Cerebellar nuclear complex (tissue), 1 donor: ENCODE results near the gene CUEDC1.
A peak's percentile ranks its signal among the peaks of the same experiment; 100 is the strongest.
"Not testable (repeated sequence)": the region's sequence is repeated elsewhere in the genome, so short reads cannot be mapped to it uniquely, and the experiment has no call there.

ENCODE experiments used
- DNase-seq, 2 experiments: peaks; one replicate each; lab custom pipeline; 2025; lab: John Stamatoyannopoulos, UW

Gene CUEDC1

GRCh38 chr17:57938061-57938502 lies 17.1 kb downstream of the CUEDC1 start:
- DNase-seq, result no peak

DNA sequence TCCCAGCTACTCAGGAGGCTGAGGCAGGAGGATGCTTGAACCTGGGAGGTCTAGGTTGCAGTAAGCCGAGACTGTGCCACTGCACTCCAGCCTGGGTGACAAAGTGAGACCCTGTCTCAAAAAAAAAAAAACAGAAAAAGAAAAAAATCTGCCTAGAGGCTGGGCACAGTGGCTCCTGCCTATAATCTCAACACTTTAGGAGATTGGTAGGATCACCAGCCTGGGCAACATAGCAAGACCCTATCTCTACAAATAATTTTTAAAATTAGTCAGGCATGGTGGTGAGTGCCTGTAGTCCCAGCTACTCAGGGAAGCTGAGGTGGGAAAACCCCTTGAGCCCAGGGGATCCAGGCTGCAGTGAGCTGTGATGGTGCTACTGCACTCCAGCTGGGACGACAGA lies 17.7 kb downstream of the CUEDC1 start:
- no peak for DNase-seq

GRCh38 chr17:57935833-57936807 lies 19.1 kb downstream of the CUEDC1 start:
- peak in 1 of 2 experiments; percentile 14 for DNase-seq

GRCh38 chr17:57931488-57932137 lies 23.6 kb downstream of the CUEDC1 start:
- DNase-seq, result no peak

DNA sequence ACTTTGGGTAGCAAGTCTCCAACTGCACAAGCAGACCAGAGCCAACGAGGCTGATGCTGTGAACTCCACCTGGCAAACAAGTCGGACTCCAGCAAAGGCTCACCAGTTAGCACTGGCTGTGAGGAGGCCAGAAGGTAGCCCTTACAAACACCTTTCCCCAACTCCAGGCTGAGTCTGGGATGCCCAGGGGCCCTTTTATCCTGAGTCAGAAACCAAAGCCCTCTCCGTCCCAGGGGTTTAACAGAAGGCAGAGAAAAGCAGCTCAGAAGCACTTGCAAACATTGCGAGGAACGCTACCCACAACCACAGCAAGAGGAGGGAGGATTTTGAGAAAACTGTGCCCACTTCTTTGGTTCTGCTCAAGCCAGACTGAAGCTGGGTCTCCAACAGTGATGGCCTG lies 25.0 kb downstream of the CUEDC1 start:
- no peak for DNase-seq

GRCh38 chr17:57929386-57929785 lies 25.8 kb downstream of the CUEDC1 start:
- no peak for DNase-seq

DNA sequence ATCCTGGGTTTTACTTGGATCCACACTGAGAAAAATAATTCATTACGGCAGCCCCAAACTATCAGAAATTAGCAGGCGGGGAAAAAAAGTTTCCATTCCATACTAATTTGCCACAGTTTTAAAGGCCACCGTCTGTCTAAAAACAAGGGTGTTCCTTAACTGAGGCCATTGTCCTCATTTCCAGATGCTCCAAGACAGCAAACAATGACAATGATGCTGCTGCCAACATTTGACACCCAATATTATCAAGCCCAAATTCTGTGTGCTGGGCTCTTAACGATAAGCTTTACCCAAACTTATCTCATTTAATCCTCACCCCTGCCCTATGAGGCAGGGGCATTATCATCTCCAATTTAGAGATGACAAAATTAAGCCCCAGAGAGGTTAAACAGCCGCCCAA lies 26.3 kb downstream of the CUEDC1 start:
- DNase-seq, result no peak

DNA sequence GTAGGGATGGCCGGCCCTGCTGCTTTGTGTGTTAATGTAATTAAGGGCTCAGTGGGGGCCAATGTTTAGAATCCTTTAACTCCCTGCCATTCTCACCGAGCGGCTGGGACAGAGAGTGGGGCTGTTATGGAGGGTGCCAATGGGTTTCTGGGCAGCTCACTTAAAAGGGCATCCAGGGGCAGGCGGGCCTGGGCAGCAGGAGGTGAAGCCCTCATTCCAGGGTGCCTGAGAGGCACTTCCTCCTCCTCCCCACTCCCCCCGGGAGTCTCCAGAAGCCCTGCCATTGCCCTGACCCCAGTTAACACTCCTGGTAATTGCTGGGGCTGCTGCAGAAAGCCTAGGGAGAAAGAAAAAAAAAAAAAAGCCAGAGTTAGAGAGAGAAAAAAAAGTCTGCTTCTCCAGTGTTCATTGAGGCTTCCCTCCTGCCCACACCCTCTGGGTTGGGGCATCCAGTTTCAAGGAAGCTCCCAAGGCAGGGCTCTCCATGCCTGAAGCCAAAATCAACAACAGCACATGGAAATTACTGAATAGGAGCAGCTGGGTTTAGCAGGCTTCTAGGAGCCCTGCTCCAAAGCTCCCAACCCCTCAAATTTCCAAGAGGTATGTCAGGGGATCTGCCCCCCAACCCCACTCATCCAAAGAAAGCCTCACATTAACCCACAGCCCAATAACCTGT lies 28.0 kb downstream of the CUEDC1 start:
- DNase-seq, result no peak

- no peak for DNase-seq
Measured at GRCh38 chr17:57926723-57927047, 28.5 kb downstream of the CUEDC1 start.

DNA sequence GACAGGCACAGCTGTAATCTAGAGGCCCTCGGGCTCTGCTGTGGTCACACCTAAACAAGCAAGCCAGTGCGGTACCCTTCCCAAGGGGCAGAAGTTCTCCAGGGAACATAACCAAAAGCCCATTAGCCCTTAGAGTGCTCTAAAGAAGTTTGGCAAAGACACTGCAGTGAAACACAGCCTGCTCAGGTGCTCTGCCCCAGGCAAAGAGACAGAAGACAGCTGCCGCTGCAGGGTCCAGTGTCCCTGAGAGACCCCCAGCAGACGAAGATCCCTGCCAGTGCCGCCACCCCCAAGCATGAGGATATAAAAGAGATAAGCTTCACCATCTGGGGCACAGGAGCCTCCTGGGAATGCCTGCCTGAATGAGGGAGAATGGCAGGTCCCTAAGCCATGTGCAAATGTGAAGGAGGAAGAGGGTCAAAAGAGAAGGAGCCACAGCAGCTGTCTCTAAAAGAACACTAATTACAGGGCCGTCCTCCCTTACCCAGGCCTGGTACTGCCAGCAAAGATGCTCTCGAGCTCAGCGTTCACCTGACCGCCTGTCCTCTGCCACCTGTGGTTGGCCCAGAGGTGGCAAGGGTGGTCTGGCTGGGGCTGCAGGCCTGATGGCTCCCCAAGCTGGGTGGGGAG lies 29.7 kb downstream of the CUEDC1 start:
- no peak for DNase-seq

DNA sequence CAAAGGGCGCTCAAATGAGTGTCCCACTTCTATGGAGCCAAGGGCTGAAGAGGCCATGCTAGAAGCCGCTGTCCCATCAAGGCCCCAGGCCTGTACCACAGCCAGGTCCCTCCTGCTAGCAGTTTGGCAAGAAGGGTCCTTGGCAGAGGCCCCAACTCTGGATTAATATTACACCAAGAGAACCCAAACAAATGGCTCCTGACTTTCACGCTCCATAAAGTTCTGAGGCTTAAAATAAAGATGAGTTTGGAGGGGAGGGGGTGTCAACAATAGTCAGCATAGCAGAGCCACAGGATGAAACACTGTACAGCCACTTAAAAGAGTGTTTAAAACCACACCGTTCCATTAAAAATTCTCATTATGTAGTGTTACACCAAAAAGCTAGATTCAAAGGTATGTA lies 30.5 kb downstream of the CUEDC1 start:
- DNase-seq, result no peak

GRCh38 chr17:57923182-57923872 lies 31.9 kb downstream of the CUEDC1 start:
- no peak for DNase-seq

- not testable (repeated sequence) for DNase-seq
Measured at GRCh38 chr17:57922745-57923144, 32.5 kb downstream of the CUEDC1 start.

GRCh38 chr17:57920916-57921703 lies 34.1 kb downstream of the CUEDC1 start:
- DNase-seq, result no peak

DNA sequence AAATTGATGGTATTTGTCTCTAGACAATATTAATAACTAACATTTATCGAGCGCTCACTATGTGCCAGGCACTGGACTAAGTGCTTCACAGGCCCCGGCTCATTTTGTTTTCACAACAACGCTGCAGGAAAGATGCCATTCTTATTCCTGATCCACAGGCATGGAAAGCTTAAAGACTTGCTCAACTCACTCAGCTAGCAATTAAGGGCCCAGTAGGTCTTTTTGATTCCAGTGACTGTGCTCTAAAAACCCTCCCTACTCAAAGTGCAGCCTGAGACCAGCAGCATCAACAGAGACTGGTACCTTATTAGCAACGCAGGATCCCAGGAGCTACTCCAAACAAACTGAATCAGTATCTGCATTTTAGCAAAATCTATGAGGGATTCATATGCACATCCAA lies 35.3 kb downstream of the CUEDC1 start:
- DNase-seq, result no peak

- no peak for DNase-seq
Measured at GRCh38 chr17:57918017-57918895, 37.0 kb downstream of the CUEDC1 start.

DNA sequence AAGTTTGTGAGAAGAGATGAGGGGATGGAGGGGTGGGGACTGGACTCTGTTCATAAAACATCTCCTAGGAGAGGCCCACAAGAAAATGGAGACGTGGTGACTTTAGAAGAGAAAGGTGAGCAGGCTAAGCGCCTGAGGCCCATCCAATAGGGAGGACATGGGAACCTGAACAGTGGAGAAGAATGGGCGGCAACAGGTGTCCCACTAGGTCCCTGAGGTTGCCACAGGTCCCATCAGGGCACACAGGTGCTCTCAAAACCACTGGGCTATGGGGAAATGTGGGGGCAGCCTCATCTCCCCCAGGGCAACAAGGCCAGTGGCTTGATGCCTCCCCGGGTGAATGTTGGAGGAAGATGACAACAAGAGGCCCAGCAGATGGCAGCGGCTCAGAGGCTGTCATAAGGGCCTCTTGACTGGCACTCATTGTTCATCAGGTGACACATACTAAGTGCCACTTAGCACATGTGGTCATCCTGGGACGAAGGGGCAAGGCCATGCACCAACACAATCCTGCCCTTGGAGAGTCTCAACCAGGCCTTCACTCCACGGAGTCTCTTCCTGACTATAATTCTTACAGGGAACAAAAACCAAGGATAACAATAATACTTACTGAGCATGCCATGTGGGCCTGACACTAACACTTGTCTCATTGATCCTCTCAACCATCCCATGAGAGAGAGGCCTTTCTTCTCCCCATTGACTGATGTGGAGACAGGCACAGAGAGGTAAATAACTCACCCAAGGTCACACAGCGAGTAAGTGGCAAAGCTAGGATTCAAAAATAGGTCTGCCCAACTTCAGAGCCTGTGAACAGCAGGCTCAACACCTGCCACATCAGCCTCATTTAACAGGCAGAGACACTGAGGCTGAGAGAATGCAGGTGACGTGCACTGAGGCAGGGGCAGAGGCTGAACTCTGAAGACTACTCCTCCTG lies 38.0 kb downstream of the CUEDC1 start:
- DNase-seq, result no peak

- no peak for DNase-seq
Measured at GRCh38 chr17:57915985-57916757, 39.0 kb downstream of the CUEDC1 start.
